ENCODE data around the gene RPAP3.

DNA sequence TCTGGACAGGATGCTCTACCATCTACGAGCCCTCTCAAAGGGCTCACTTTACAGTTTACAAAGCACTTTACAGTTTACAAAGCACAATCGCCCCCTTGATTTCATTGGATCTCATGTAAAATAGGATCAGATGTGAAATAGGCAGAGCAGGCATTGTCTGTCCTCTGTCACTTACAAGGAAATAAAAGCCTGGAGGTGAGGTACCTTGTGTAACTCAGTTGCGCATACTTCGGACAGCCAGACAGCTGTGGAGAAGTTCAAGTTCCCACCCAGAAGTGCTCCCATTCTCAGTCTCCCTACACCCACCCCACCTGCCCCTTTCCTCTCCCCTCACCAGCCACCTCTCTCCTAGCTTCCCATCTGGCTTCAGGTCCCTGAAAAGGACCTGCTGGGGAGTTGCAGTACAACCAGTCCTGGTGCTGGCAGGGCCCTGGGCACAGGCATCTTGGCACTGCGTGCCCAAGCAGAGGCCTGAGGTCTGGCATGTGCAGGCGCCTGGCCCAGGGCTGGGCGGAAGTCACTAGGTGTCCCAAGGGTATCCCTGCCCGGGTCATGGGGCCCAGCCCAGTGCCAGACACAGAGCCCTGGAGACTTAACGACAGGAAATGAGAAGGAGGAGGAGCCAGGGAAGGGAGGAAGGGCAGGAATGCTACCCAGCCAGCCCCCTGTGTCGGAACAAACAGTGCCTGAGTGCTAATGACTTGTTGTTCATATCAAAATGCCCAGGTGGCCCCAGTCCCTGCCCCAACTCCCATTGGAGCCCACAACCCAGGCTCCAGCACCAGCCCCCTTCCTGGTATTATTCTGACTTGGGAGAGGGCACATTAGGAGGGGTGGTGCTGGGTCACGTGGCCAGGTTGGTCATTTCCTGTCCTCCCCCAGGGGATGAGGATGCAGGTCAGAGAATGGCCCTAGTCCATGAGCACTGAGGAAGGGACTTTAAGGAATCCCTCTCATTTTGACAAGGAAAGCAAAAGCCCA is 47.5 kb upstream of the RPAP3 start:
- no peak for TF ChIP-seq POLR2A (IDR thresholded peaks at IDR 0.05; ENCODE audit: low read depth, low read length)
- no peak for TF ChIP-seq POLR2AphosphoS5 (IDR thresholded peaks at IDR 0.05; ENCODE audit: low read depth, low read length)
